Mucosa of descending colon (tissue), 3 donors: ENCODE data around the gene RCAN1. TPM values are rescaled to one million over a fixed set of nuclear protein-coding genes. Genes with fewer than 3 reads are reported as not detected.

ENCODE experiments used
- ATAC-seq: fragments of 200-7000 bp; cut with Tn5 transposase; one replicate; pipeline ENCODE4 v1.9.1; 2020; ENCODE audit warnings: mild to moderate bottlenecking, moderate library complexity
- DNase-seq, 3 donors: peaks; one replicate each; pipeline ENCODE4 v3.0.0-alpha.2; 2020
- H3K36me3 ChIP-seq: fragments of 200-600 bp; one replicate; pipeline ENCODE4 v1.8.0; 2021; ENCODE audit warnings: low read depth, mild to moderate bottlenecking
- H3K4me1 ChIP-seq: fragments of 200-600 bp; one replicate; pipeline ENCODE4 v1.8.0; 2021; ENCODE audit warnings: low read depth, mild to moderate bottlenecking
- H3K4me3 ChIP-seq: fragments of 200-600 bp; one replicate; pipeline ENCODE4 v1.8.0; 2021; ENCODE audit warnings: mild to moderate bottlenecking
- H3K9me3 ChIP-seq: fragments of 200-600 bp; one replicate; pipeline ENCODE4 v1.8.0; 2021; ENCODE audit warnings: mild to moderate bottlenecking
- CTCF ChIP-seq: fragments of 200-600 bp; IDR thresholded peaks from one replicate; pipeline ENCODE4 v1.8.0; 2022; ENCODE audit warnings: antibody characterized with exemption, mild to moderate bottlenecking
- intact Hi-C, 2 donors: fragments of 100-400 bp; cut with DNase I in 1 of 2; cut with micrococcal nuclease in 1 of 2; formaldehyde crosslinking; loops; one replicate each; pipeline versions ENCODE4 v1.11.0 to v1.11.1; 2022; cut with DNase I, micrococcal nuclease
- total RNA-seq, 3 donors: library from RNA; stranded (reverse); fragmentation: NEBNext Ultra II Directional in 2 of 3; extraction: Animal tissue kit (Norgen Biotek cat#: 25700) in 2 of 3; gene quantifications; one replicate each; pipeline versions ENCODE4 v1.2.1 to v1.2.4, GENCODE V29; 2021 to 2023
- donor health status: DM: no; HTN: no; CAD: no; lungs with moderate emphysema.
- donor health status: DM: no; HTN: no; CAD: no.
- donor health status: DM: no; HTN: yes; CAD: no.

RCAN1 gene
- total RNA-seq, 3 donors from 2014 or later = 44.4 to 55.2 (median 50.7) TPM

GRCh38 chr21:34640858-34641257, 25.9 kb upstream of the RCAN1 start:
- no peaks in the 10 kb centered on the region for H3K9me3 ChIP-seq
- DNase-seq = no peak

GRCh38 chr21:34639882-34640788, 25.2 kb upstream of the RCAN1 start:
- TF ChIP-seq CTCF = no peak
- Histone ChIP-seq H3K4me3 (no peak overlapping the region), H3K36me3 (no peaks in the 10 kb centered on the region), H3K9me3 (no peaks in the 10 kb centered on the region), H3K4me1 (no peaks in the 10 kb centered on the region)
- DNase-seq = no peak
- intact Hi-C loops = no loop called here
- no peak for ATAC-seq

More at GRCh38 chr21:34640858-34641257, 25.9 kb upstream of the RCAN1 start:
- Histone ChIP-seq H3K36me3 (no peaks in the 10 kb centered on the region), H3K4me3 (no peak overlapping the region), H3K4me1 (no peaks in the 10 kb centered on the region)
- intact Hi-C loops = no loop called here
- no peak for TF ChIP-seq CTCF
- ATAC-seq = no peak

- H3K4me1 ChIP-seq = no peaks in the 10 kb centered on the region
- no peak for ATAC-seq
- intact Hi-C loops = no loop called here
- H3K9me3 ChIP-seq = no peaks in the 10 kb centered on the region
- TF ChIP-seq CTCF = no peak
- no peak overlapping the region for H3K4me3 ChIP-seq
- no peak for DNase-seq
- no peaks in the 10 kb centered on the region for H3K36me3 ChIP-seq
These were observed 24.3 kb upstream of the RCAN1 start for GRCh38 chr21:34639250-34639649.

GRCh38 chr21:34636961-34637360, 22.0 kb upstream of the RCAN1 start:
- TF ChIP-seq CTCF = no peak
- Histone ChIP-seq H3K4me1 (no peaks in the 10 kb centered on the region), H3K4me3 (no peak overlapping the region), H3K36me3 (no peaks in the 10 kb centered on the region), H3K9me3 (no peaks in the 10 kb centered on the region)
- ATAC-seq = no peak
- intact Hi-C loops = no loop called here
- no peak for DNase-seq

- no peak for ATAC-seq
- TF ChIP-seq CTCF = no peak
- Histone ChIP-seq H3K4me1 (no peaks in the 10 kb centered on the region), H3K36me3 (no peaks in the 10 kb centered on the region), H3K9me3 (no peaks in the 10 kb centered on the region), H3K4me3 (no peak overlapping the region)
- no peak for DNase-seq
- intact Hi-C loops = no loop called here
These were observed 20.4 kb upstream of the RCAN1 start for GRCh38 chr21:34635307-34635706.
